Effector memory CD4-positive, alpha-beta T cell (primary cell): ENCODE results near the gene SIRT2.
A peak's percentile ranks its signal among the peaks of the same experiment; 100 is the strongest.
"Not testable (repeated sequence)": the region's sequence is repeated elsewhere in the genome, so short reads cannot be mapped to it uniquely, and the experiment has no call there.

Experiments
- DNase-seq, 3 donors: peaks; one replicate each; pipeline ENCODE4 v3.0.0-alpha.2; 2020
- H3K27ac ChIP-seq: 2 replicates; pipeline ENCODE4 v1.7.0; 2013; ENCODE audit warnings: mild to moderate bottlenecking, low read length, moderate library complexity; ENCODE audit not compliant: insufficient read depth, poor library complexity, severe bottlenecking
- H3K27me3 ChIP-seq: replicated peaks from 2 replicates; pipeline ENCODE4 v1.7.0; 2013; ENCODE audit warnings: mild to moderate bottlenecking, low read length; ENCODE audit not compliant: insufficient read depth, control insufficient read depth, poor library complexity, severe bottlenecking
- H3K36me3 ChIP-seq: 2 replicates; pipeline ENCODE4 v1.7.0; 2013; ENCODE audit warnings: mild to moderate bottlenecking, low read length, moderate library complexity; ENCODE audit not compliant: control insufficient read depth, insufficient read depth
- H3K4me1 ChIP-seq: 2 replicates; pipeline ENCODE4 v1.7.0; 2013; ENCODE audit warnings: low read length, mild to moderate bottlenecking; ENCODE audit not compliant: control insufficient read depth, insufficient read depth, poor library complexity, severe bottlenecking
- H3K4me3 ChIP-seq: 2 replicates; pipeline ENCODE4 v1.7.0; 2013; ENCODE audit warnings: low read length, low read depth, mild to moderate bottlenecking; ENCODE audit not compliant: insufficient read depth, poor library complexity, severe bottlenecking
- H3K9me3 ChIP-seq: 2 replicates; pipeline ENCODE4 v1.7.0; 2013; ENCODE audit warnings: mild to moderate bottlenecking, low read length, moderate library complexity; ENCODE audit not compliant: control insufficient read depth

Gene SIRT2

GRCh38 chr19:38854961-38855360 lies 44.5 kb downstream of the SIRT2 start:
- H3K4me3 ChIP-seq, H3K36me3 ChIP-seq, H3K9me3 ChIP-seq, DNase-seq, H3K27me3 ChIP-seq, H3K27ac ChIP-seq: not testable (repeated sequence)
- H3K4me1 ChIP-seq = peaks cover 18% of the 10 kb centered on the region

- Histone ChIP-seq H3K4me1 (peaks cover 26% of the 10 kb centered on the region), H3K4me3 (no peak overlapping the region), H3K27ac (no peak overlapping the region), H3K9me3 (no peaks in the 10 kb centered on the region), H3K36me3 (peaks cover 5% of the 10 kb centered on the region), H3K27me3 (no peaks in the 10 kb centered on the region)
- DNase-seq = no peak
Observed at GRCh38 chr19:38853214-38853613, 46.2 kb downstream of the SIRT2 start.

GRCh38 chr19:38852231-38853044 lies 47.0 kb downstream of the SIRT2 start:
- Histone ChIP-seq H3K36me3 (peaks cover 9% of the 10 kb centered on the region), H3K4me3 (peak overlapping the region; percentile 85)
- DNase-seq = peak; percentile 45 to 63 (median 62)

GRCh38 chr19:38851622-38852230 lies 47.7 kb downstream of the SIRT2 start:
- H3K9me3 ChIP-seq = no peaks in the 10 kb centered on the region
- H3K36me3 ChIP-seq = peaks cover 16% of the 10 kb centered on the region
- peaks cover 35% of the 10 kb centered on the region for H3K4me1 ChIP-seq
- peak overlapping the region; percentile 96 for H3K27ac ChIP-seq
- DNase-seq = peak; percentile 73 to 85 (median 77)
- no peaks in the 10 kb centered on the region for H3K27me3 ChIP-seq
- peak overlapping the region; percentile 85 for H3K4me3 ChIP-seq

More at GRCh38 chr19:38852231-38853044, 47.0 kb downstream of the SIRT2 start:
- Histone ChIP-seq H3K27ac (peak overlapping the region; percentile 96), H3K27me3 (no peaks in the 10 kb centered on the region), H3K9me3 (no peaks in the 10 kb centered on the region), H3K4me1 (peaks cover 32% of the 10 kb centered on the region)

- DNase-seq = peak; percentile 26 to 28 (median 26)
- H3K36me3 ChIP-seq = peaks cover 23% of the 10 kb centered on the region
- peaks cover 39% of the 10 kb centered on the region for H3K4me1 ChIP-seq
- H3K4me3 ChIP-seq = peak overlapping the region; percentile 65
- no peaks in the 10 kb centered on the region for H3K9me3 ChIP-seq
- H3K27ac ChIP-seq = peak overlapping the region; percentile 96
- no peaks in the 10 kb centered on the region for H3K27me3 ChIP-seq
Observed at GRCh38 chr19:38850976-38851621, 48.3 kb downstream of the SIRT2 start.

- H3K4me3 ChIP-seq = peak overlapping the region; percentile 65
- H3K9me3 ChIP-seq = no peaks in the 10 kb centered on the region
- peaks cover 28% of the 10 kb centered on the region for H3K36me3 ChIP-seq
- peak; percentile 24 to 99 (median 99) for DNase-seq
- H3K27me3 ChIP-seq = no peaks in the 10 kb centered on the region
- H3K27ac ChIP-seq = peak overlapping the region; percentile 96
- H3K4me1 ChIP-seq = peaks cover 39% of the 10 kb centered on the region
Observed at GRCh38 chr19:38850436-38850975, 48.9 kb downstream of the SIRT2 start.

- Histone ChIP-seq H3K27ac (peak within 1 kb of the TSS; percentile 98), H3K9me3 (no peaks in the 10 kb centered on the region), H3K27me3 (no peaks in the 10 kb centered on the region), H3K4me3 (peak within 1 kb of the TSS; percentile 78), H3K36me3 (peaks cover 34% of the 10 kb centered on the region), H3K4me1 (peaks cover 39% of the 10 kb centered on the region)
- DNase-seq = peak; percentile 99
Observed at GRCh38 chr19:38849860-38850435, 49.5 kb downstream of the SIRT2 start, which contains the start of gene HNRNPL. Gene HNRNPL (minus strand): TSS chr19:38849986. CDS start chr19:38849966, 20 bp downstream.

- peaks cover 40% of the 10 kb centered on the region for H3K36me3 ChIP-seq
- peak; percentile 91 to 97 (median 97) for DNase-seq
- no peaks in the 10 kb centered on the region for H3K27me3 ChIP-seq
- H3K27ac ChIP-seq = peak overlapping the region; percentile 98
- peaks cover 45% of the 10 kb centered on the region for H3K4me1 ChIP-seq
- H3K9me3 ChIP-seq = no peaks in the 10 kb centered on the region
- H3K4me3 ChIP-seq = peak overlapping the region; percentile 78
Observed at GRCh38 chr19:38849147-38849859, 50.1 kb downstream of the SIRT2 start.
